Measurements from ENCODE around the gene TBCB. TPM values are rescaled to one million over a fixed set of nuclear protein-coding genes. Genes with fewer than 3 reads are reported as not detected.
"Not testable (repeated sequence)": the region's sequence is repeated elsewhere in the genome, so short reads cannot be mapped to it uniquely, and the experiment has no call there.

Gene TBCB
- 189 TPM for total RNA-seq (2013)
- polyA plus RNA-seq, result 100 to 1,000 TPM; 167 to 233 (median 178) TPM
- polyA minus RNA-seq, result 61.1 and 100 TPM in 2 replicates
- total RNA-seq, result 4.7 to 32.1 (median 26.5) reads per million in 11 experiments

- Histone ChIP-seq H3K9me3 (replicated peaks in 1 of 2; ENCODE audit: control insufficient read depth in 1 of 2, insufficient read depth in 1 of 2, low read length in 2 of 2) (no peaks in the 10 kb centered on the region), H2AFZ (ENCODE audit: insufficient read depth, low read depth, low read length, poor library complexity, severe bottlenecking) (peak within 1 kb of the TSS; percentile 94), H4K20me1 (ENCODE audit: insufficient read depth, low read length) (peaks cover 7% of the 10 kb centered on the region), H3K27me3 (ENCODE audit: control insufficient read depth in 2 of 2, insufficient read depth in 2 of 2, low read length in 2 of 2) (no peaks in the 10 kb centered on the region), H3K9ac (ENCODE audit: insufficient read depth, low read length, poor library complexity, severe bottlenecking) (peak within 1 kb of the TSS; percentile 62), H3K4me3 (replicated peaks in 1 of 3; ENCODE audit: low read depth in 2 of 3, low read length in 3 of 3) (peak within 1 kb of the TSS; percentile 53 to 90 (median 85)), H3K4me2 (replicated peaks; ENCODE audit: extremely low read depth, low read length, poor library complexity, severe bottlenecking) (peak within 1 kb of the TSS; percentile 81), H3K79me2 (ENCODE audit: insufficient read depth, low read length) (peaks cover 30% of the 10 kb centered on the region), H3K27ac (ENCODE audit: low read depth in 1 of 2, low read length in 2 of 2) (peak within 1 kb of the TSS; percentile 68 to 80), H3K36me3 (replicated peaks in 1 of 2; ENCODE audit: control insufficient read depth in 1 of 2, insufficient read depth in 2 of 2, low read length in 2 of 2) (peaks cover 29 to 43% of the 10 kb centered on the region in 2 donors), H3K4me1 (ENCODE audit: control insufficient read depth in 1 of 2, insufficient read depth in 2 of 2, low read length in 2 of 2) (peaks cover 25 to 34% of the 10 kb centered on the region in 2 donors)
- intact Hi-C loops (cut with micrococcal nuclease), result loop anchor here (1.0 to 10.0 kb wide), 9 partner anchors 25 to 569 kb away; partner anchors contain the start of genes ZNF565 (in 2 of the 2), ALKBH6 (in 1 of the 2), CAPNS1 (in 1 of the 2) and HCST (in 1 of the 2)
- peaks cover 26% of the 10 kb centered on the region for H3K4me1 Mint-ChIP-seq
- no peak for TF ChIP-seq CTCF (IDR thresholded peaks at IDR 0.05)
- peak within 1 kb of the TSS; percentile 88 to 97 (median 96) for H3K27ac Mint-ChIP-seq
- peak in 1 of 3 donors; percentile 15 for DNase-seq
- 12% methylated on average over 30 of the region's 59 CpGs for WGBS (ENCODE audit: insufficient coverage)
- no peaks in the 10 kb centered on the region for H3K9me3 Mint-ChIP-seq
- H3K27me3 Mint-ChIP-seq (ENCODE audit: low read depth in 3 of 3), result peaks cover 0 to 7% (median 0%) of the 10 kb centered on the region in 3 donors
- peaks cover 51 to 56% of the 10 kb centered on the region in 2 donors for H3K36me3 Mint-ChIP-seq
- H3K4me3 Mint-ChIP-seq, result peak within 1 kb of the TSS; percentile 89 to 94
Observed at GRCh38 chr19:36115453-36116343, at the start of gene TBCB. Gene TBCB (plus strand): TSS chr19:36115468. CDS start chr19:36115561, 93 bp downstream.

GRCh38 chr19:36067681-36068080, 47.6 kb upstream of the TBCB start:
- Mint-ChIP-seq H3K4me1 (no peaks in the 10 kb centered on the region), H3K36me3 (peaks cover 53 to 84% of the 10 kb centered on the region in 2 donors), H3K9me3 (peaks cover 0 to 8% (median 0%) of the 10 kb centered on the region in 7 donors), H3K27me3 (ENCODE audit: low read depth in 3 of 3) (no peaks in the 10 kb centered on the region), H3K4me3 (no peak overlapping the region), H3K27ac (peak overlapping the region in 1 of 7 donors; percentile 46)
- DNase-seq, result no peak
- TF ChIP-seq CTCF (IDR thresholded peaks at IDR 0.05), result no peak
- Histone ChIP-seq H3K9ac (ENCODE audit: insufficient read depth, low read length, poor library complexity, severe bottlenecking) (no peak overlapping the region), H3K4me2 (replicated peaks; ENCODE audit: extremely low read depth, low read length, poor library complexity, severe bottlenecking) (no peak overlapping the region), H3K27me3 (ENCODE audit: control insufficient read depth in 2 of 2, insufficient read depth in 2 of 2, low read length in 2 of 2) (no peaks in the 10 kb centered on the region), H3K9me3 (replicated peaks in 1 of 2; ENCODE audit: control insufficient read depth in 1 of 2, insufficient read depth in 1 of 2, low read length in 2 of 2) (no peaks in the 10 kb centered on the region), H3K79me2 (ENCODE audit: insufficient read depth, low read length) (no peaks in the 10 kb centered on the region), H3K4me3 (replicated peaks in 1 of 3; ENCODE audit: low read depth in 2 of 3, low read length in 3 of 3) (no peak overlapping the region), H2AFZ (ENCODE audit: insufficient read depth, low read depth, low read length, poor library complexity, severe bottlenecking) (no peak overlapping the region), H3K36me3 (replicated peaks in 1 of 2; ENCODE audit: control insufficient read depth in 1 of 2, insufficient read depth in 2 of 2, low read length in 2 of 2) (peaks cover 41 to 72% of the 10 kb centered on the region in 2 donors), H3K4me1 (ENCODE audit: control insufficient read depth in 1 of 2, insufficient read depth in 2 of 2, low read length in 2 of 2) (no peaks in the 10 kb centered on the region), H3K27ac (ENCODE audit: low read depth in 1 of 2, low read length in 2 of 2) (no peak overlapping the region), H4K20me1 (ENCODE audit: insufficient read depth, low read length) (no peaks in the 10 kb centered on the region)
- 100% methylated on average over 9 of the region's 11 CpGs for WGBS (ENCODE audit: insufficient coverage)
- intact Hi-C loops (cut with micrococcal nuclease), result no loop called here

GRCh38 chr19:36068810-36069499, 46.3 kb upstream of the TBCB start:
- H3K4me3 ChIP-seq (replicated peaks in 1 of 3; ENCODE audit: low read depth in 2 of 3, low read length in 3 of 3); H3K27me3 ChIP-seq (ENCODE audit: control insufficient read depth in 2 of 2, insufficient read depth in 2 of 2, low read length in 2 of 2); H2AFZ ChIP-seq (ENCODE audit: insufficient read depth, low read depth, low read length, poor library complexity, severe bottlenecking); H3K27ac Mint-ChIP-seq; DNase-seq; H3K79me2 ChIP-seq (ENCODE audit: insufficient read depth, low read length); H3K9me3 ChIP-seq (replicated peaks in 1 of 2; ENCODE audit: control insufficient read depth in 1 of 2, insufficient read depth in 1 of 2, low read length in 2 of 2); H3K4me1 ChIP-seq (ENCODE audit: control insufficient read depth in 1 of 2, insufficient read depth in 2 of 2, low read length in 2 of 2); H3K4me2 ChIP-seq (replicated peaks; ENCODE audit: extremely low read depth, low read length, poor library complexity, severe bottlenecking); H3K4me1 Mint-ChIP-seq; H4K20me1 ChIP-seq (ENCODE audit: insufficient read depth, low read length); H3K27ac ChIP-seq (ENCODE audit: low read depth in 1 of 2, low read length in 2 of 2); H3K9me3 Mint-ChIP-seq; H3K4me3 Mint-ChIP-seq; H3K27me3 Mint-ChIP-seq (ENCODE audit: low read depth in 3 of 3); intact Hi-C loops (cut with micrococcal nuclease); H3K9ac ChIP-seq (ENCODE audit: insufficient read depth, low read length, poor library complexity, severe bottlenecking): not testable (repeated sequence)
- 100% methylated on average over 2 of the region's 57 CpGs for WGBS (ENCODE audit: insufficient coverage)
- peaks cover 55 to 84% of the 10 kb centered on the region in 2 donors for H3K36me3 Mint-ChIP-seq
- H3K36me3 ChIP-seq (replicated peaks in 1 of 2; ENCODE audit: control insufficient read depth in 1 of 2, insufficient read depth in 2 of 2, low read length in 2 of 2), result peaks cover 51 to 73% of the 10 kb centered on the region in 2 donors

All from CD14-positive monocyte (primary cell).